ENCODE results near the gene STK32B. TPM values are rescaled to one million over a fixed set of nuclear protein-coding genes. Genes with fewer than 3 reads are reported as not detected.
A peak's percentile ranks its signal among the peaks of the same experiment; 100 is the strongest.

STK32B gene
- total and polyA plus RNA-seq, 9 of the 15 experiments (the other 6 are each of a cell fraction or from before 2014, with no cell fraction given): 0.03 to 0.20 (median 0.07) TPM; not detected in 2

- no peak overlapping the region for H3K9ac ChIP-seq (ENCODE audit: insufficient read depth in 1 of 2, low read depth in 2 of 2, low read length in 2 of 2)
- no peaks in the 10 kb centered on the region for H3K9me3 ChIP-seq (replicated peaks; ENCODE audit: control insufficient read depth, insufficient read depth, low read depth, low read length)
- intact Hi-C loops (cut with micrococcal nuclease) (no loop called here), in situ Hi-C loops (cut with MboI) (no loop called here)
- ATAC-seq (no peak), DNase-seq (ENCODE audit: extremely low read depth in 1 of 4, low spot score in 3 of 4) (no peak), FAIRE-seq (no peak)
- BruUV-seq (replicated peaks): no TSS peak
- H3K4me3 ChIP-seq: no peak overlapping the region
- H3K27me3 ChIP-seq (ENCODE audit: control insufficient read depth in 2 of 2, insufficient read depth in 2 of 2, low read length in 2 of 2): peaks cover 17 to 67% of the 10 kb centered on the region in 2 experiments; a peak in 4 of 5 replicates
- no peaks in the 10 kb centered on the region for H3K9me1 ChIP-seq (ENCODE audit: control insufficient read depth, insufficient read depth, low read length)
- 0% methylated on average over 6 of the region's 6 CpGs for WGBS (ENCODE audit: insufficient coverage, low coverage, missing lambda C conversion rate)
- TF ChIP-seq RNF2 (IDR thresholded peaks at IDR 0.05) (no peak), PHB2 (IDR thresholded peaks at IDR 0.05; ENCODE audit: low read depth) (no peak), CBFB (CRISPR knock-in tag; IDR thresholded peaks at IDR 0.05) (no peak), TCFL5 (CRISPR knock-in tag; conservative IDR thresholded peaks at IDR 0.05) (no peak)
- POLR2A ChIA-PET: interaction anchor here (1.1 kb wide), 1 partner anchor 18 kb away, joined by 3 read pairs; no protein-coding TSS in a partner anchor
- H3K27ac ChIP-seq (ENCODE audit: extremely low read depth, low read depth, low read length): no peak overlapping the region
- H3K36me3 ChIP-seq (ENCODE audit: control insufficient read depth, insufficient read depth, low read length): no peaks in the 10 kb centered on the region
- H2AFZ ChIP-seq (ENCODE audit: low read depth, low read length): no peak overlapping the region
- H4K20me1 ChIP-seq (replicated peaks; ENCODE audit: control insufficient read depth, insufficient read depth, low read length): no peaks in the 10 kb centered on the region; the same call in 1 of the 2 replicates
- H3K79me2 ChIP-seq (ENCODE audit: control insufficient read depth, insufficient read depth, low read length): no peaks in the 10 kb centered on the region
- CTCF ChIA-PET (ENCODE audit: low intra/inter-chr PET ratio): no interaction called here
- H3K4me2 ChIP-seq (ENCODE audit: insufficient read depth, low read length): no peak overlapping the region
- H3K4me1 ChIP-seq (replicated peaks in 1 of 2; ENCODE audit: control insufficient read depth in 2 of 2, insufficient read depth in 2 of 2, low read length in 2 of 2): no peaks in the 10 kb centered on the region
Observed at GRCh38 chr4:5162909-5163508, 111.7 kb downstream of the STK32B start.

DNA sequence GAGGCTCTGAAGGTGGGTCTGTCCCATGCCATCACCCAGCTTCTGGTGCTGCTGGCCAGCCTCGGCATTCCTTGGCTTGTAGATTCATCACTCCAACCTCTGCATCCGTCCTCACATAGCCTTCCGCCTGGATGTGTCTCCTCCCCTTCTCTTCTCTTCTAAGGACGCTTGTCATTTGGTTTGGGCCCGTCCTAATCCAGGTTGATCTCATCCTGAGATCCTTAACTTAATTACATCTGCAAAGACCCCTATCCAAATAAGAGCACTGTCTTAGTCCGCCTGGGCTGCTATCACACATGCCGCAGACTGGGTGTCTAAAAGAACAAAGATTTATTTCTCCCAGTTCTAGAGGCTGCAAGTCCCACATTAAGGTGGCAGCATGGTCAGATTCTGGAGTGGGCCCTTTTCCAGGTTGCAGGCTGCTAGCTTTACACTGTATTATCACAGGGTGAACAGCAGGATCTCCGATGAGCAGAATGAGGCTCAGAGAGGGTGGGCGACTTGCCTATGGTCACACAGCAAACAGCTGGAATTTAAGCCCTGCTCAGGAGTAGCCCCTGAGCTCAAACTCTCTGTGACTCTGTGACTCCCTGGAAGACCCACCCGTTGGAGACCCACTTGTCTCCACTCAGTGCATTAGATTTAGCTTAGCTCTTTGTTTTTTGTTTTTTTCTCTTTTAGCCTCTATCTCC, 113.1 kb downstream of the STK32B start:
- Histone ChIP-seq H3K9ac (ENCODE audit: insufficient read depth in 1 of 2, low read depth in 2 of 2, low read length in 2 of 2) (no peak overlapping the region), H3K27me3 (ENCODE audit: control insufficient read depth in 2 of 2, insufficient read depth in 2 of 2, low read length in 2 of 2) (peaks cover 13 to 65% of the 10 kb centered on the region in 2 experiments; a peak in 4 of 5 replicates), H3K4me2 (ENCODE audit: insufficient read depth, low read length) (no peak overlapping the region), H3K27ac (ENCODE audit: extremely low read depth, low read depth, low read length) (no peak overlapping the region), H3K4me1 (replicated peaks in 1 of 2; ENCODE audit: control insufficient read depth in 2 of 2, insufficient read depth in 2 of 2, low read length in 2 of 2) (no peaks in the 10 kb centered on the region), H3K79me2 (ENCODE audit: control insufficient read depth, insufficient read depth, low read length) (no peaks in the 10 kb centered on the region), H2AFZ (ENCODE audit: low read depth, low read length) (no peak overlapping the region), H4K20me1 (replicated peaks; ENCODE audit: control insufficient read depth, insufficient read depth, low read length) (no peaks in the 10 kb centered on the region; the same call in 1 of the 2 replicates), H3K9me1 (ENCODE audit: control insufficient read depth, insufficient read depth, low read length) (no peaks in the 10 kb centered on the region), H3K9me3 (replicated peaks; ENCODE audit: control insufficient read depth, insufficient read depth, low read depth, low read length) (no peaks in the 10 kb centered on the region), H3K36me3 (ENCODE audit: control insufficient read depth, insufficient read depth, low read length) (no peaks in the 10 kb centered on the region), H3K4me3 (no peak overlapping the region)
- 3% methylated on average over 10 of the region's 10 CpGs for WGBS (ENCODE audit: insufficient coverage, low coverage, missing lambda C conversion rate)
- POLR2A ChIA-PET: interaction anchor here (0.6 to 0.8 kb wide), 2 partner anchors 19 to 31 kb away, joined by 3 read pairs; no protein-coding TSS in a partner anchor
- FAIRE-seq (no peak), ATAC-seq (no peak), DNase-seq (ENCODE audit: extremely low read depth in 1 of 4, low spot score in 3 of 4) (no peak)
- intact Hi-C loops (cut with micrococcal nuclease) (no loop called here), in situ Hi-C loops (cut with MboI) (no loop called here)
- no TSS peak for BruUV-seq (replicated peaks)
- CTCF ChIA-PET (ENCODE audit: low intra/inter-chr PET ratio): no interaction called here
- TF ChIP-seq ZNF766 (CRISPR knock-in tag; conservative IDR thresholded peaks at IDR 0.05): no peak
- TF ChIP-seq, protein P1, sequence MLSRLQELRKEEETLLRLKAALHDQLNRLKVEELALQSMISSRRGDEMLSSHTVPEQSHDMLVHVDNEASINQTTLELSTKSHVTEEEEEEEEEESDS (CRISPR knock-in tag; IDR thresholded peaks at IDR 0.05): no peak
- 0 out of 2 replicates have a peak, but pooled peaks have one; percentile 21 for TF ChIP-seq SMARCA5 (IDR thresholded peaks at IDR 0.05)
- peak; percentile 88 for TF ChIP-seq RBM25 (IDR thresholded peaks at IDR 0.05; ENCODE audit: low read depth, low read length, severe bottlenecking)
- TF ChIP-seq ZFP36 (IDR thresholded peaks at IDR 0.05; ENCODE audit: low read depth, low read length, partially characterized antibody): peak; percentile 88
- no peak for TF ChIP-seq ZNF696 (CRISPR knock-in tag; conservative IDR thresholded peaks at IDR 0.05)
- 0 out of 2 replicates have a peak, but pooled peaks have one; percentile 30 for TF ChIP-seq PTBP1 (IDR thresholded peaks at IDR 0.05; ENCODE audit: low read depth, low read length)
- no peak for TF ChIP-seq BRF1 (IDR thresholded peaks at IDR 0.05; ENCODE audit: borderline replicate concordance, extremely low read depth, insufficient read length)
